Glomerular visceral epithelial cell (primary cell): ENCODE results near the gene NEK6.

Experiments
- DNase-seq: peaks from one replicate; pipeline ENCODE4 v3.0.0-alpha.2; 2016; ENCODE audit errors: extremely low spot score

The NEK6 gene

GRCh38 chr9:124261736-124262648 is 4.2 kb downstream of the NEK6 start:
- DNase-seq: no peak

GRCh38 chr9:124262649-124262972 is 4.9 kb downstream of the NEK6 start:
- DNase-seq: no peak

- no peak for DNase-seq
Observed at GRCh38 chr9:124263213-124263612, 5.5 kb downstream of the NEK6 start.

GRCh38 chr9:124263800-124264426 is 6.2 kb downstream of the NEK6 start:
- DNase-seq: peak; percentile 65

GRCh38 chr9:124264823-124265233 is 7.1 kb downstream of the NEK6 start:
- DNase-seq: no peak

- DNase-seq: no peak
Observed at GRCh38 chr9:124265551-124265950, 7.8 kb downstream of the NEK6 start.

- no peak for DNase-seq
Observed at GRCh38 chr9:124266139-124266825, 8.5 kb downstream of the NEK6 start.

- no peak for DNase-seq
Observed at GRCh38 chr9:124266826-124267201, 9.1 kb downstream of the NEK6 start.

GRCh38 chr9:124267271-124267807 is 9.6 kb downstream of the NEK6 start:
- DNase-seq: peak; percentile 90

- no peak for DNase-seq
Observed at GRCh38 chr9:124268248-124268647, 10.5 kb downstream of the NEK6 start.

GRCh38 chr9:124268661-124269060 is 10.9 kb downstream of the NEK6 start:
- DNase-seq: no peak

GRCh38 chr9:124269556-124269955 is 11.8 kb downstream of the NEK6 start:
- no peak for DNase-seq

GRCh38 chr9:124270504-124271335 is 13.0 kb downstream of the NEK6 start:
- DNase-seq: no peak

- DNase-seq: no peak
Observed at GRCh38 chr9:124271660-124272059, 13.9 kb downstream of the NEK6 start.

GRCh38 chr9:124272118-124272517 is 14.4 kb downstream of the NEK6 start:
- no peak for DNase-seq

GRCh38 chr9:124272979-124273378 is 15.2 kb downstream of the NEK6 start:
- no peak for DNase-seq

GRCh38 chr9:124273427-124274160 is 15.8 kb downstream of the NEK6 start:
- DNase-seq: no peak

- no peak for DNase-seq
Observed at GRCh38 chr9:124274226-124274625, 16.5 kb downstream of the NEK6 start.

GRCh38 chr9:124274738-124275137 is 17.0 kb downstream of the NEK6 start:
- DNase-seq: no peak

GRCh38 chr9:124277420-124277819 is 19.7 kb downstream of the NEK6 start:
- DNase-seq: no peak

- no peak for DNase-seq
Observed at GRCh38 chr9:124278054-124278540, 20.3 kb downstream of the NEK6 start.
